ENCODE results near the gene LEMD3.

LEMD3 gene

DNA sequence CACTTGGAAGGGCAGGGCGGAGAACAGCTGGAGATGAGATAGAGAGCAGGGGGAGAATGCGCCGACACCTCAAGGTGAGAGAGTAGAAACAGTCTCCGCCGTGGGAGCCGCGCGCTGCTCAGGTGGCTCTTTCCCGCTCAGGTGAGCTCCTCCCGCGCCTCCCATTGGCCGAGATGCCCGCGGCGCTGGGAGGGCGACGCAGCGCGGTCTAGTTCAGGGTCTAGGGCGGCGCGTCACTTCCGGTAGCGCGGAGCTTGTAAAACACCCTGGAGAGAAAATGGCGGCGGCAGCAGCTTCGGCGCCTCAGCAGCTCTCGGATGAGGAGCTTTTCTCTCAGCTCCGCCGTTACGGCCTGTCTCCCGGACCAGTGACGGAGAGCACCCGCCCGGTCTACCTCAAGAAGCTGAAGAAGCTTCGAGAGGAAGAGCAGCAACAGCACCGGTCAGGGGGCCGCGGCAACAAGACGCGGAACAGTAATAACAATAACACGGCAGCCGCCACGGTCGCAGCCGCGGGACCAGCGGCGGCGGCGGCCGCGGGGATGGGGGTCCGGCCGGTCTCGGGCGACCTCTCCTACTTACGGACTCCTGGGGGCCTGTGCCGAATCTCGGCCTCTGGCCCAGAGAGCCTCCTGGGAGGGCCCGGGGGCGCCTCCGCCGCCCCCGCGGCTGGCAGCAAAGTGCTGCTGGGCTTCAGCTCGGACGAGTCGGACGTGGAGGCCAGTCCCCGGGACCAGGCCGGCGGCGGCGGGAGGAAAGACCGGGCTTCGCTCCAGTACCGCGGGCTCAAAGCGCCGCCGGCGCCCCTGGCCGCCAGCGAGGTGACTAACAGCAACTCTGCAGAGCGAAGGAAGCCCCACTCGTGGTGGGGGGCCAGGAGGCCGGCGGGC is at the start of gene LEMD3:
Gene LEMD3 (plus strand): TSS at position 264 of the 889 bp plus-strand sequence. CDS start 14 bp downstream, at position 278.
- no peak for TF ChIP-seq CTCF (IDR thresholded peaks at IDR 0.05; ENCODE audit: low read length, missing control alignments)
- DNase-seq (ENCODE audit: low read depth) = peak; percentile 87
- peak within 1 kb of the TSS; percentile 83 for H3K4me3 ChIP-seq (replicated peaks; ENCODE audit: low read depth, low read length)

DNA sequence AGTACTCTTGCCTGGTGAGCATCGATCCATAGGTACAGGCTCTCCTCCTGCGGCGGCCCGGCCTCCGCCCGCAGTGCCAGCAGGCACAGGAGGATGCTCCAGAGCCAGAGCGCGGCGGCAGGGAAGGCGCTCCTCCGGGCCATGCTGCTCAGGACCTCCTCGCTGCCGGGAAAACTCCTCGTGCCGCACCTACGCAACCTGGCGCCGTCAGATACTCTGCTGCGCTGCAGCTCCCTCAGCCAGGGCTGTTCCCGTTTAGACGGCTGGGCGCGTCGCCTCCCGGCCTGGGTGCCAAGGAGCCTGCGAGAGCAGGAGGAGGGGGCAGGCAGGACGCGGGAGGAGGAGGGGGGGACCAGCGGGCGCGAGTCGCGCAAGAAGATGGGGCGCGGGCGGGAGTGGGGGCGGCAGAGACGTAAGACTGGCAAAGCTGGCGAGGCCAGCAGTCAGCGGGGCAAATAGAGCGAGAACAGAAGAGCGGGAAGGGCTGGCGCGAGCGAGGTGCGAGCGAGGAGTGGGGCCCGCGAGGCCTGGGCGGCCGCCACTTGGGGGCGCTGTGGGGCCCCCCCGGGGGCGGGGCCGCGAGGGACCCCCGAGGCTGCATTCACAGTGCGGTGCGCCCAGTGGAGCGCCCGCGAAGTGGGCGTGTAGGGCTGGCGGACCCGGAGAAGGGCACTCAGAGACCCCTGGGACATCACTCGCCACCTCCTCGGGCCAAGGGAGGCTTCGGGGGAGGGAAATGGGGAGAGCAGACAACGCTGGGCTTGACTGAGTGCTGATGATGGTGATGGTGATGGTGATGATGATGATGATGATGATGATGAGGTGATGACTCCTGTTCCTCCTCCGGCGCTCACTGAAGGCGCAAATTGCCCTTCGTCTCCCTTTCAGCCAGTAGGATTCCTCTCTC is 48.1 kb upstream of the LEMD3 start, which contains the start of gene WIF1:
Gene WIF1 (minus strand): TSS at position 257 of the 907 bp plus-strand sequence. CDS start 114 bp downstream, at position 143.
- DNase-seq (ENCODE audit: low read depth) = peak; percentile 1
- TF ChIP-seq CTCF (IDR thresholded peaks at IDR 0.05; ENCODE audit: low read length, missing control alignments) = no peak
- H3K4me3 ChIP-seq (replicated peaks; ENCODE audit: low read depth, low read length) = no peak within 1 kb of the TSS

DNA sequence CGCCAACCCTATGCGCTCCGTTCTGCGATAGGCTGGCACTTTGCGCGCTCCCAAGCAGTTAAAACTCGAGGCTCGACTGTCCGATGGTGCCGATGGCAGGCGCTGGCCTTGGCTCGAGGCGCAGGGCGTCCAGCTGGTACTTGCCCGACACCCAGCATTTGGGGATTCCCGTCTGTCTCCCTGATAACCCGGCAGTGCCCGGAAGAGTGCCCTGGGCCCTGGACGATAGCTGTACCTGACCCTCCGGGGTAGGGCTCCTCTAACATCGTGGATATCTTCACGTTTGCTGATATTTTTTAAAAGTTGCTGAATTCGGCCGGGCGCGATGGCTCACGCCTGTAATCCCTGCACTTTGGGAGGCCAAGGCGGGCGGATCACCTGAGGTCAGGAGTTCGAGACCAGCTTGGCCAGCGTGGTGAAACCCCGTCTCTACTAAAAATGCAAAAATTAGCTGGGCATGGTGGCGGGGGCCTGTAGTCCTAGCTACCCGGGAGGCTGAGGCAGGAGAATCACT is 47.4 kb upstream of the LEMD3 start:
- no peak for TF ChIP-seq CTCF (IDR thresholded peaks at IDR 0.05; ENCODE audit: low read length, missing control alignments)
- DNase-seq (ENCODE audit: low read depth) = no peak
- H3K4me3 ChIP-seq (replicated peaks; ENCODE audit: low read depth, low read length) = no peak overlapping the region

GRCh38 chr12:65122703-65123102 is 46.7 kb upstream of the LEMD3 start:
- H3K4me3 ChIP-seq (replicated peaks; ENCODE audit: low read depth, low read length) = no peak overlapping the region
- no peak for TF ChIP-seq CTCF (IDR thresholded peaks at IDR 0.05; ENCODE audit: low read length, missing control alignments)
- no peak for DNase-seq (ENCODE audit: low read depth)

DNA sequence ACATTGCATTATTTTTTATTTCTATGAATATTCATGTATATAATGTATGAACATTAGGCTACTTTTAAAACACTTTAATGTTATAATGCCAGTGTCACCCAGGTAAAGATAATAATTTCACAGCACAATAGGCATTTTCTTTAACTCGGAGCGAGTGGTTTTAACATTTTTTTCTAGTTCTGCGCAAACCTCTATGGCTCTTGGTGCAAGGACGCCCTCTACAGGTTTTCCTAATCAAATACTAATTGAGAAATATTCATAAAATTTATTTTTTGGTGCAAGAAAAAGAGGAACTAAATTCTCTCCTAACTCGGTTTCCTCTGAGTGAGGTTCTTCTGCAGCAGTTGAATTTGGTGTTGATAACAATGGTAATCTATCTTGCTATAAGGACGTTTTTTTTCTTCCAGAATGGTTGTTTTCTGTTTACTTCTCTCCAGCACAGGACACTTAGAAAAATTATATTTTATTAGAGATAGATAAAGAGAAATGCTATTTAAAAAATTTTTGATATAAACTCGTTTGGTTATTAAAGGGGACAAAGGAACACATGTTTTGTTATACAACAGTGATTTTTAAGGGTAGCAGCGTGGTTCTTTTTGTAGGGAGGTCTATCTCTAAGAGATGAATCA is 45.8 kb upstream of the LEMD3 start:
- DNase-seq (ENCODE audit: low read depth) = peak; percentile 53
- peak; percentile 72 for TF ChIP-seq CTCF (IDR thresholded peaks at IDR 0.05; ENCODE audit: low read length, missing control alignments)
- no peak overlapping the region for H3K4me3 ChIP-seq (replicated peaks; ENCODE audit: low read depth, low read length)

GRCh38 chr12:65125247-65125646 is 44.1 kb upstream of the LEMD3 start:
- no peak for DNase-seq (ENCODE audit: low read depth)
- TF ChIP-seq CTCF (IDR thresholded peaks at IDR 0.05; ENCODE audit: low read length, missing control alignments) = no peak
- no peak overlapping the region for H3K4me3 ChIP-seq (replicated peaks; ENCODE audit: low read depth, low read length)

All from fibroblast of pulmonary artery (primary cell).